Right atrium auricular region (tissue), 2 donors: ENCODE measurements around the gene MPP7. TPM values are rescaled to one million over a fixed set of nuclear protein-coding genes. Genes with fewer than 3 reads are reported as not detected.

Source experiments
- DNase-seq: peaks from one replicate; pipeline ENCODE4 v3.0.0-alpha.2; 2019; ENCODE audit warnings: low spot score
- H3K27ac ChIP-seq, 2 donors: fragments of 200-600 bp; sonication (generic); 1 replicate in 1 of 2; 2 replicates in 1 of 2; pipeline ENCODE4 v1.5.1; 2016 to 2019
- H3K27me3 ChIP-seq, 2 donors: fragments of 200-600 bp; sonication (generic); one replicate each; pipeline versions ENCODE4 v1.5.1 to v1.6.0; 2017 to 2019
- H3K36me3 ChIP-seq: fragments of 200-600 bp; sonication (generic); one replicate; pipeline ENCODE4 v1.5.1; 2016
- H3K4me1 ChIP-seq, 2 donors: fragments of 200-600 bp; sonication (generic); one replicate each; pipeline versions ENCODE4 v1.5.1 to v1.6.0; 2017 to 2019
- H3K4me3 ChIP-seq, 2 donors: fragments of 200-600 bp; sonication (generic); 1 replicate in 1 of 2; 2 replicates in 1 of 2; pipeline ENCODE4 v1.5.1; 2017 to 2019; ENCODE audit warnings: mild to moderate bottlenecking in 1 of 2, moderate library complexity in 1 of 2
- H3K9me3 ChIP-seq, 2 donors: fragments of 200-600 bp; sonication (generic); one replicate each; pipeline ENCODE4 v1.5.1; 2019
- microRNA-seq, 2 donors: library from miRNA; unstranded; fragments of <30 nt; microRNA quantifications; one replicate each; pipeline ENCODE4, GENCODE V29; 2016 to 2017; ENCODE audit warnings: borderline number of aligned reads in 2 of 2, borderline replicate concordance in 1 of 2
- total RNA-seq, 2 donors: library from RNA; depleted of rRNA; stranded (reverse); fragments of >200 nt; gene quantifications; one replicate each; pipeline ENCODE4 v1.1.0, GENCODE V29; 2016
- TF ChIP-seq, protein P1 (sequence below), 2 donors: fragments of 200-600 bp; sonication (generic); IDR thresholded peaks; one replicate each; pipeline ENCODE4 v1.5.1; 2019; ENCODE audit warnings: antibody characterized with exemption in 2 of 2

The MPP7 gene
- total RNA-seq, 2 donors from 2014 or later: 7.6 to 8.9 TPM

DNA sequence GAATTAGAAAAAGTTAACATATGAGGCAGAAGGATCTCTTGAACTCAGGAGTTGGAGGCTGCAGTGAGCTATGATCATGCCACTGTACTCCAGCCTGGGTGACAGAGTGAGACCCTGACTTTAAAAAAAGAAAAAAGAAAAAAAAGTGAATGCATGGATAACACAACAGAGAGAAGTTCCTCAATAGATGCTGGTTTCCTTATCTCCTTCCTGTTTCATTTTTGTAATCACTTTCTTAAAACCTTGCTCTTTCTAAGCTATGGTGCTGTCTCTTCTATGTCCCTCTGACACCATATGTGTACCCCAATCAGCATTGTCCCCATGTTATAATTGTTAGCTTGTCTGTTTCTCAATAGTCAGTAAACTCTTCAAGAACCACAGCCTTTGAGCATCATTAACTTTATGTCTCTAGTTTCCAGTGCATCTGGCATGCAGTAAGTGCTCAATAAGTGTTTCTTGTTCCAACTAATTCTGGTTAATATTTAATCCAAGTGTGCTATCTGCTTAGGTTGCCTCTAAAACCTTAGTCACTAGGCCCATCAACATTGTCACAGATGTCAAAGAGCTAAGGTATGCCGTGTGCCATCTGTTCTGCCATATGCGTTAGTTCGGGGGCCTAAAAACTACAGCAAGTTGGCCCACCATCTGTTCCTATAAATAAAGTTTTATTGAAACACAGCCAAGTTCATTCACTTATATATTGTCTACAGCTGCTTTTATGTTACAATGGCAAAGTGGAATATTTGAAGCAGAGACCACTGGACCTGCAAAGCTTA, 36.2 kb downstream of the MPP7 start:
- Histone ChIP-seq H3K4me3 (no peak overlapping the region), H3K27me3 (no peaks in the 10 kb centered on the region), H3K27ac (no peak overlapping the region), H3K9me3 (no peaks in the 10 kb centered on the region), H3K36me3 (no peaks in the 10 kb centered on the region), H3K4me1 (no peaks in the 10 kb centered on the region)
- no peak for DNase-seq
- TF ChIP-seq, protein P1, sequence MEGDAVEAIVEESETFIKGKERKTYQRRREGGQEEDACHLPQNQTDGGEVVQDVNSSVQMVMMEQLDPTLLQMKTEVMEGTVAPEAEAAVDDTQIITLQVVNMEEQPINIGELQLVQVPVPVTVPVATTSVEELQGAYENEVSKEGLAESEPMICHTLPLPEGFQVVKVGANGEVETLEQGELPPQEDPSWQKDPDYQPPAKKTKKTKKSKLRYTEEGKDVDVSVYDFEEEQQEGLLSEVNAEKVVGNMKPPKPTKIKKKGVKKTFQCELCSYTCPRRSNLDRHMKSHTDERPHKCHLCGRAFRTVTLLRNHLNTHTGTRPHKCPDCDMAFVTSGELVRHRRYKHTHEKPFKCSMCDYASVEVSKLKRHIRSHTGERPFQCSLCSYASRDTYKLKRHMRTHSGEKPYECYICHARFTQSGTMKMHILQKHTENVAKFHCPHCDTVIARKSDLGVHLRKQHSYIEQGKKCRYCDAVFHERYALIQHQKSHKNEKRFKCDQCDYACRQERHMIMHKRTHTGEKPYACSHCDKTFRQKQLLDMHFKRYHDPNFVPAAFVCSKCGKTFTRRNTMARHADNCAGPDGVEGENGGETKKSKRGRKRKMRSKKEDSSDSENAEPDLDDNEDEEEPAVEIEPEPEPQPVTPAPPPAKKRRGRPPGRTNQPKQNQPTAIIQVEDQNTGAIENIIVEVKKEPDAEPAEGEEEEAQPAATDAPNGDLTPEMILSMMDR (IDR thresholded peaks at IDR 0.05): no peak

DNA sequence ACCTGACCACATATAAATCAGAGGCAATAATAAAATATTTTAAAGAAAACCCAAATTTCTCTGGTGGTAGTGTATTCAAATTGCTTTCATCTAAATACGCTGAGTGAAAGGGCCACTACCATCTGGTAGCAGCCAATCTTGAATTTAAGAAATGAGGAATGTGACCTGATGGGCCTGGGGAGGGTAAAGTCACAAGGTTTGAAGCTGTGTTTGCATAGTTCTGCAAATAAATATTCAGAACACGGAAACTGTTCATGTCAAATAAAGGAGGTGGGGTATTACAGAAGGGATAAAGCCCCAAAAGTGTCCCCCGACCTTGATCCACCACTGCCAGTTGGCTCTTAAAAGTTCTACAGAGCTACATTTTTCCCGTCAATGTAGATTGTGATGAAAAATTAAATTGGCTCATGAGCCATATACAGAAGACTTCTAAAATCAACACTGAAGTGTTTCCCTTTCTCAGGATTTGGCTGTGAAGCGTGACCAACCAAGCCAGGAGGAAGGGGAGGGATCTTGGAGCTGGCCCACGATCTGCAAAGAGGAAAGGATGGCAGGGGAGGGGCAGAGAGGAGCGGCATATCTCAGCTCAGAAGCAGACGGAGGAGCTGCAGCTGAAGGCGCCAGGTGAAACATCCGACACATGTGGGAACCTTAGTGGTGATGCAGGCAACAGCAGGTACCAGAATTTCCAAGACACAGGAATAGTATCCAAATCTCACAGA, 39.6 kb downstream of the MPP7 start:
- no peaks in the 10 kb centered on the region for H3K36me3 ChIP-seq
- no peak for DNase-seq
- TF ChIP-seq, protein P1 (IDR thresholded peaks at IDR 0.05): no peak
- no peak overlapping the region for H3K27ac ChIP-seq
- H3K9me3 ChIP-seq: no peaks in the 10 kb centered on the region
- no peaks in the 10 kb centered on the region for H3K27me3 ChIP-seq
- H3K4me1 ChIP-seq: no peaks in the 10 kb centered on the region
- no peak overlapping the region for H3K4me3 ChIP-seq

DNA sequence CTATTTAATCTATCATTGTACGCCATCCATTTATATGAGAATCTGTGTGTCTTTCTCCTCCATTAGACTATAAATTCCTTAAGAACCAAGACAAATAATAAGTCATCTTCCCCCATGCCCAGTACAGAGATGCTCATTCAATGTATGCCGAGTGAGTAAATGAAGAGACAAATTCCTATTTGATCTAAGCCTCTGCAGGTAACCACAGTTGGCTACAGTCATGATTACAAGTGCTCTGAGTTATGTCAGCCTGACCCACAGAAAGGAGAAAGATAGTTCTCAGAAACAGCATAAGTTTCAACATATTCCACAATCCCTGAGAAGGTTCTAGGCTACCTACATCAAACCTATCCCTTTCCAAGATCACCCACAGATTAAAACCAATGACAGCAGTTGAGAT, 46.1 kb downstream of the MPP7 start:
- Histone ChIP-seq H3K36me3 (no peaks in the 10 kb centered on the region), H3K4me3 (no peak overlapping the region), H3K27ac (no peak overlapping the region), H3K4me1 (peaks cover 0 to 10% of the 10 kb centered on the region in 2 donors), H3K27me3 (no peaks in the 10 kb centered on the region), H3K9me3 (no peaks in the 10 kb centered on the region)
- TF ChIP-seq, protein P1 (IDR thresholded peaks at IDR 0.05): no peak
- DNase-seq: no peak

DNA sequence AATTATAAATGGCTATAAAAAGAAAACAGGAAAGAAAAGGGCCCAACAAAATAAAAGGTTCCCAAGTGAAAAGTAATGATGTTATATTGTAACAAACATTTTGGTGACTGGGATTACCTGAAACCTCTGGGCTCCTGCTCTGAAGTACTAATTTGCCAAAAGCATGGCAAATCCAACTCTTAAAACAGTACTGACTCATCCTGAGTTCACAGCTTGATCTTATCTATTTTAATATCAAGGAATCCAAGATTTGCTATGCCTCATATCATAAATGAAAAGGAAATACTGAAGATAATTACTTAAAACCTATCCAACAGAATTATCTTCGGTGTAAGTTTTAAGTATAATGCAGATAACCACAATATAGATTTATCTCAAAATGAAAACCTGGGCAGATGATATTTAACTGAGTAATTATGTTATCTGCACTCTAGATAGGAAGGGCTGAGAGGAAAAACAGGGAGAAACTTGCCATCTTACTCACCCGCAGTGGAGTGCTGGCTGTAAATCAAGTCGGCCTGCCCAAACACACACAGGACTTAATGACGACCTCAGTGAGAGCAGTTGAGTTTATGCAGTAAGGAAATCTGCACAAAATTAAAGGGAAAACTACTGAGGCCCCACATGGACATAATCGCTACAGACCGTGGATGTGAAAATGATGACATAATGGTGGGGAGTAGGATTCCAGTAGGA, 48.4 kb downstream of the MPP7 start:
- DNase-seq: no peak
- TF ChIP-seq, protein P1 (IDR thresholded peaks at IDR 0.05): no peak
- no peak overlapping the region for H3K4me3 ChIP-seq
- no peaks in the 10 kb centered on the region for H3K36me3 ChIP-seq
- no peaks in the 10 kb centered on the region for H3K9me3 ChIP-seq
- H3K4me1 ChIP-seq: peaks cover 0 to 10% of the 10 kb centered on the region in 2 donors
- H3K27ac ChIP-seq: no peak overlapping the region
- H3K27me3 ChIP-seq: no peaks in the 10 kb centered on the region

DNA sequence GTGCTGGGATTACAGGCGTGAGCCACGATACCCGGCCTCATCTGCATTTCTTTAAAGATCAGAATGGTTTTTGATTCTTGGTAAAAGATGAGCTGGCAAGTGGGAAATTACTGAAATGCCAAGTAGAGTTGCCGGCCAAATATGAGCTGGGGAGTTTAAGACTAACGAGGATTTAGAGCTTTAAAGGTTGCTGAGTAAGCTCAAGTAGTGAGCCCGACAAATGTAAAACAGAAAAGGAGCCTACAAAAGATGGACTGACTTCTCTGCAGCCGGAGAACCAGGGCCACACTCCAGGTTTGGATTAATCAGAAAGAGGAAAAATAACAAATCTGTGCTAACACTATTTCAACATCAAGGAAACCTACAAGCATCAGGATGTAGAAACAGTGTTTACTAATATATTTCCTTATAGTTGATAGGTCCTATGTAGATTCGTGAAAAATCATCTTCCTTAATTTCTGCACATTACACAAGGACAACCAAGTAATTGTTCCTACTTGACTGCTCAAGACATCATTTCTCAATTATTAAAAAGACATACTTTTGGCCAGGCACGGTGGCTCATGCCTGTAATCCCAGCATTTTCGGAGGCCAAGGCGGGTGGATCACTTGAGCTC, 49.6 kb downstream of the MPP7 start:
- H3K9me3 ChIP-seq: no peaks in the 10 kb centered on the region
- TF ChIP-seq, protein P1 (IDR thresholded peaks at IDR 0.05): no peak
- H3K27me3 ChIP-seq: no peaks in the 10 kb centered on the region
- no peaks in the 10 kb centered on the region for H3K36me3 ChIP-seq
- H3K27ac ChIP-seq: no peak overlapping the region
- H3K4me1 ChIP-seq: peaks cover 0 to 10% of the 10 kb centered on the region in 2 donors
- H3K4me3 ChIP-seq: no peak overlapping the region
- DNase-seq: no peak

Small RNA genes lying within 50 kb of the gene (microRNA-seq; reads per million reads assigned to microRNA genes)
- 0 reads per million in 2 donors for gene MIR8086

Other genes starting within 250 kb of the MPP7 start
- 10 to 100 TPM; 75.4 to 94.1 TPM for gene WAC, start 230.1 kb upstream of the MPP7 start, total RNA-seq